ENCODE results near the gene LZTS2. TPM values are rescaled to one million over a fixed set of nuclear protein-coding genes. Genes with fewer than 3 reads are reported as not detected.

LZTS2 gene
- total RNA-seq, 1 donor from 2014 or later = 70.8 TPM

DNA sequence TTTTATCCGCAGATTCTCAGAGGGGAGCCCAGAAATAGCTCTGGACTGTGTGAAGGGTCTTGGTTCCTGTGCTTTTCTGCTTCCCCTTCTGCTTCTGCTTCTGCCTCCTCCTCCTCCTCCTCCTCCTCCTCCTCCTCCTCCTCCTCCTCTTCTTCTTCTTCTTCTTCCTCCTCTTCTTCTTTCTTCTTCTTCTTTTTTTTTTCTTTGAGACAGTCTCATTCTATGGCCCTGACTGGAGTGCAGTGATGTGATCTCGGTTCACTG is 19.8 kb downstream of the LZTS2 start:
- Mint-ChIP-seq H3K4me3 (no peak overlapping the region), H3K4me1 (peaks cover 5% of the 10 kb centered on the region), H3K36me3 (ENCODE audit: low read depth) (no peaks in the 10 kb centered on the region), H3K27me3 (ENCODE audit: low read depth) (peaks cover 68% of the 10 kb centered on the region), H3K9me3 (no peaks in the 10 kb centered on the region), H3K27ac (ENCODE audit: unreplicated experiment) (no peak overlapping the region)
- DNase-seq (ENCODE audit: low read depth, low spot score) = no peak
- TF ChIP-seq, protein P1, sequence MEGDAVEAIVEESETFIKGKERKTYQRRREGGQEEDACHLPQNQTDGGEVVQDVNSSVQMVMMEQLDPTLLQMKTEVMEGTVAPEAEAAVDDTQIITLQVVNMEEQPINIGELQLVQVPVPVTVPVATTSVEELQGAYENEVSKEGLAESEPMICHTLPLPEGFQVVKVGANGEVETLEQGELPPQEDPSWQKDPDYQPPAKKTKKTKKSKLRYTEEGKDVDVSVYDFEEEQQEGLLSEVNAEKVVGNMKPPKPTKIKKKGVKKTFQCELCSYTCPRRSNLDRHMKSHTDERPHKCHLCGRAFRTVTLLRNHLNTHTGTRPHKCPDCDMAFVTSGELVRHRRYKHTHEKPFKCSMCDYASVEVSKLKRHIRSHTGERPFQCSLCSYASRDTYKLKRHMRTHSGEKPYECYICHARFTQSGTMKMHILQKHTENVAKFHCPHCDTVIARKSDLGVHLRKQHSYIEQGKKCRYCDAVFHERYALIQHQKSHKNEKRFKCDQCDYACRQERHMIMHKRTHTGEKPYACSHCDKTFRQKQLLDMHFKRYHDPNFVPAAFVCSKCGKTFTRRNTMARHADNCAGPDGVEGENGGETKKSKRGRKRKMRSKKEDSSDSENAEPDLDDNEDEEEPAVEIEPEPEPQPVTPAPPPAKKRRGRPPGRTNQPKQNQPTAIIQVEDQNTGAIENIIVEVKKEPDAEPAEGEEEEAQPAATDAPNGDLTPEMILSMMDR (conservative IDR thresholded peaks at IDR 0.05) = no peak

DNA sequence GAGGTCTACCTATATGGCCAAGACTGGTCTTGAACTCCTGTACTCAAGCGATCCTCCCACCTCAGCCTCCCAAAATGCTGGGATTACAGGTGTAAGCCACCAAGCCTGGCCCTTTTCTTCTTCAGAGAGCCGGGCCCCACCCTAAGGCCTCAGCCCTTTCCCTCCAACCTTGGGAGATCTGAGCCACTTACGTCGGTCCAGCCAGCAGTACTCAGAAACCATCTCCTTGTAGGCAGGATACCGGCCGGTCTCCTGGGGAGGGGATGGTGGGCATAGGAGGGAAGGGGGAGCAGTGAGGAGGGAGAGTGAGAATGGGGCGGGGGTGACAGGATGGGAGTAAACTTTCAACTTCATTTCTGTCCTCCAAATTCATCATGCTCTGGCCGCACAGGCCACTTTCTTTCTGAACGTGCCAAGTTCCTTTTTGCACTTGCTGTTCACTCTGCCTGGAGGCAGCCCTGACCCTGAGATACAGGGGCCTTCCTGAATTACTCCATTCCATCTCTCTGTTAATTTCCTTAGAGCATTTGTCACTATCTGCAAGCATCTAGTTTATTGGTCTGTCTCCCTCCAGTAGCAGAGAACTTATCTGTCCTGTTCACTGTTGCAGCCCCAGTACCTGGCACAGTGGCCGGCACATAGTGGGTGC is 20.9 kb downstream of the LZTS2 start:
- Mint-ChIP-seq H3K4me3 (no peak overlapping the region), H3K36me3 (ENCODE audit: low read depth) (no peaks in the 10 kb centered on the region), H3K4me1 (peaks cover 3% of the 10 kb centered on the region), H3K27me3 (ENCODE audit: low read depth) (peaks cover 57% of the 10 kb centered on the region), H3K9me3 (no peaks in the 10 kb centered on the region), H3K27ac (ENCODE audit: unreplicated experiment) (no peak overlapping the region)
- TF ChIP-seq, protein P1 (conservative IDR thresholded peaks at IDR 0.05) = no peak
- DNase-seq (ENCODE audit: low read depth, low spot score) = no peak

DNA sequence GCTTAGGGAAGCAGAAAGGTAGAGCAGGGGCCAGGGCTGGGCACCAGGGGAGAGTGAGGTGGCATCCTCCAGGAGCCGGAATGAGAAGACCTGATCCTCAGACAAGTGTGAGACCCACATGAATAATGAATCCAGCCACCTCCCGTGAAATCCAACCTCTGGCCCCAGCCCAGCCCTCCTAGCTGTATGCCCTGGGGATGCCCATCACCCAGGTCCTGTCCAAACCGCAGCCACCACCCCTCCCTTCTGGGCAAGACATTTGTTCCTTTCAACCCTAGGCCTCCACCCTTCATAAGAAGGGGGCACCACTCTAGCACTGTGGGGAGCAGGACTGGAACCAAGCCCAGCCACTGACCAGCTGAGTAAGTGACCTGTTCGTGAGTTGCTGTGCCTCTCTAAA is 21.6 kb downstream of the LZTS2 start:
- TF ChIP-seq, protein P1 (conservative IDR thresholded peaks at IDR 0.05) = no peak
- peaks cover 52% of the 10 kb centered on the region for H3K27me3 Mint-ChIP-seq (ENCODE audit: low read depth)
- H3K4me1 Mint-ChIP-seq = peaks cover 3% of the 10 kb centered on the region
- no peak overlapping the region for H3K27ac Mint-ChIP-seq (ENCODE audit: unreplicated experiment)
- DNase-seq (ENCODE audit: low read depth, low spot score) = no peak
- H3K4me3 Mint-ChIP-seq = no peak overlapping the region
- no peaks in the 10 kb centered on the region for H3K9me3 Mint-ChIP-seq
- no peaks in the 10 kb centered on the region for H3K36me3 Mint-ChIP-seq (ENCODE audit: low read depth)

DNA sequence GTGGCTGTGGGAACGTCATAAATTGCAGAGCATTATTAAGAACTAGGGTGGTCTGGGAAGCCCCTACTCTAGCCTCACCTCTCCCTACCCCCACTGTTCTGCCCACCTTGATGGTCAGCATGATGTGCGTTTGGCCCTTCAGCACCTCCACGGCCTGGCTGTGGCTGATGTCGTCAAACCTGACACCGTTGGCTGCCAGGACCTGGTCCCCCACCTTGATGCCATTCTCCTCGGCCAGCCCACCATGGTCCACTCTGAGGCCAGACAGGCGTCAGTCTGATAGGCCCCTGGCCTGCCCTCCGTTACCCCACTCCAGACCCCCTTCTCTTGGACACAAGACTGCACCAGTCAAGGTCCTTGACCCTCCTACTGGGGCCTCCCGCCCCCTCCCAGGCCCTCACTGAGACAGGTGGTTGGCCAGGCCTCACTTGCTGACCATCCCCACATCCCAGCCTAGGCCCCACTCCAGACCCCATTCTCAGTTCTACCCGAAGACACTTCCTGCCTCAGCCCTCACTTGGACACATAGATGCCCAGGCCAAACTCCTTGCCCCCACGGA is 22.2 kb downstream of the LZTS2 start:
- TF ChIP-seq, protein P1 (conservative IDR thresholded peaks at IDR 0.05) = no peak
- Mint-ChIP-seq H3K27ac (ENCODE audit: unreplicated experiment) (no peak overlapping the region), H3K4me3 (no peak overlapping the region), H3K36me3 (ENCODE audit: low read depth) (no peaks in the 10 kb centered on the region), H3K27me3 (ENCODE audit: low read depth) (peaks cover 47% of the 10 kb centered on the region), H3K9me3 (no peaks in the 10 kb centered on the region), H3K4me1 (peaks cover 3% of the 10 kb centered on the region)
- DNase-seq (ENCODE audit: low read depth, low spot score) = no peak

DNA sequence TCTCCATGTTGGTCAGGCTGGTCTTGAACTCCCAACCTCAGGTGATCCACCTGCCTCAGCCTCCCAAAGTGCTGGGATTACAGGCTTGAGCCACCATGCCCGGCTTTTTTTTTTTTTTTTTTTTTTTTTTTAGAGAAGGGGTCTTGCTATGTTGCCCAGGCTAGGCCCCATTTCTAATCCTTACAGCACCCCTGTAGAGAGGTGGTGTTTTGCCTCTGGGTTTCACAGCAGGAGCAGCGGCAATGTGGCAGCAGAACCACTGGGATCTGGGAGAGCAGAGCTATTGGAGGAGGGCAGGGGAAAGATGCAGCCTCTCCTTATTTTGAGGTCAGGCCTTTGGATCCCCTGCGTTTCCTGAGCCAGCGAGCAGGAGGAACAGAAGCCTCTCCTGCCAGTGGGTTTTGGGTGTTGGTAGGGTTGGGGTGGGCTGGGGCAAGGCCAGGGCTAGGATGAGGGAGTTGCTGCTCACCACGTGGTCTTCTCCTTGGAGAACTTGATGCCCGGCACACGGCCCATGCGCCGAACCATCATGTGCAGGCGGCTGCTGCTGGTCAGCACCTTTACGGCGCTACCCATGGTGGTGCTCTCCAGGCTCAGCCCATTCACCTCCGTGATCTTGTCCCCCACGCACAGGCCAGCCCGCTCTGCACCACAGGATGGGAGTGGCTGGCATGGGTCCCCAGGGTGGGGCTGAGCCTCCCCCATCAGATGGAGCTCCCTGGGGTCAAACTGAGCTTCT is 23.5 kb downstream of the LZTS2 start:
- no peak overlapping the region for H3K4me3 Mint-ChIP-seq
- no peak overlapping the region for H3K27ac Mint-ChIP-seq (ENCODE audit: unreplicated experiment)
- DNase-seq (ENCODE audit: low read depth, low spot score) = no peak
- H3K36me3 Mint-ChIP-seq (ENCODE audit: low read depth) = no peaks in the 10 kb centered on the region
- H3K9me3 Mint-ChIP-seq = no peaks in the 10 kb centered on the region
- peaks cover 3% of the 10 kb centered on the region for H3K4me1 Mint-ChIP-seq
- H3K27me3 Mint-ChIP-seq (ENCODE audit: low read depth) = peaks cover 40% of the 10 kb centered on the region
- TF ChIP-seq, protein P1 (conservative IDR thresholded peaks at IDR 0.05) = no peak

Measured in neural crest cell (in vitro differentiated cells).